Endothelial cell of umbilical vein (primary cell): ENCODE data around the gene MAP2K5. TPM values are rescaled to one million over a fixed set of nuclear protein-coding genes. Genes with fewer than 3 reads are reported as not detected.

Source experiments
- BruUV-seq: library from RNA; stranded (reverse); fragments of 400-500 nt; replicated peaks from 2 replicates; lab custom pipeline; 2021; lab: Mats Ljungman, UMichigan
- CTCF ChIA-PET: fragments of 300-600, 350-600 bp; sonication (Branson Sonifier 250); formaldehyde crosslinking; loops from one replicate; lab custom pipeline; 2021; ENCODE audit warnings: antibody characterized with exemption, inconsistent platforms; lab: Charles Lee
- POLR2A ChIA-PET: fragments of 300-600, 350-600 bp; sonication (Branson Sonifier 250); formaldehyde crosslinking; loops from one replicate; lab custom pipeline; 2021; ENCODE audit warnings: antibody characterized with exemption, inconsistent platforms; lab: Charles Lee
- DNase-seq: peaks from one replicate; pipeline ENCODE4 v3.0.0-alpha.2; 2011; ENCODE audit warnings: low read depth, low spot score
- FAIRE-seq: peaks from 2 replicates; lab custom pipeline; 2011; peaks lifted over from hg19 to GRCh38; lab: Jason Lieb, UNC
- H2AFZ ChIP-seq: 2 replicates; pipeline ENCODE4 v1.6.0; 2012; ENCODE audit warnings: low read depth, low read length, control low read depth, inconsistent platforms
- H3K27ac ChIP-seq: 2 replicates; pipeline ENCODE4 v1.5.1; 2011; ENCODE audit warnings: low read depth, mild to moderate bottlenecking, control low read depth, low read length, moderate library complexity; ENCODE audit not compliant: insufficient read depth
- H3K27me3 ChIP-seq, 2 experiments: 2 replicates each; pipeline versions ENCODE4 v1.6.0 to v1.6.1; 2011; ENCODE audit warnings: low read length in 2 of 2, mixed read lengths in 1 of 2; ENCODE audit not compliant: control insufficient read depth in 2 of 2, insufficient read depth in 2 of 2
- H3K36me3 ChIP-seq, 2 experiments: 2 replicates in 1 of 2; 3 replicates in 1 of 2; pipeline ENCODE4 v1.5.1; 2011; ENCODE audit warnings: low read length in 2 of 2, mild to moderate bottlenecking in 1 of 2, moderate library complexity in 1 of 2; ENCODE audit not compliant: control insufficient read depth in 2 of 2, insufficient read depth in 2 of 2; ENCODE audit errors: extremely low read depth in 1 of 2
- H3K4me1 ChIP-seq: 3 replicates; pipeline ENCODE4 v1.5.1; 2011; ENCODE audit warnings: mild to moderate bottlenecking, low read length; ENCODE audit not compliant: control insufficient read depth, insufficient read depth; ENCODE audit errors: extremely low read depth
- H3K4me2 ChIP-seq: 2 replicates; pipeline ENCODE4 v1.6.1; 2011; ENCODE audit warnings: low read length, control low read depth, mixed read lengths; ENCODE audit not compliant: insufficient read depth
- H3K4me3 ChIP-seq, 3 experiments: fragments of 200-600 bp in 1 of 3; sonication (generic), shearing (Covaris generic) in 1 of 3; replicated peaks in 1 of 3; 2 replicates each; pipeline ENCODE4 v1.5.1; 2011 to 2016; ENCODE audit warnings: control low read depth in 3 of 3, low read length in 3 of 3, mild to moderate bottlenecking in 2 of 3, inconsistent platforms in 1 of 3, low read depth in 1 of 3, moderate library complexity in 1 of 3; ENCODE audit not compliant: insufficient read depth in 1 of 3
- H3K79me2 ChIP-seq: 2 replicates; pipeline ENCODE4 v1.6.0; 2012; ENCODE audit warnings: low read length, inconsistent platforms; ENCODE audit not compliant: control insufficient read depth, insufficient read depth
- H3K9ac ChIP-seq: replicated peaks from 2 replicates; pipeline ENCODE3; 2011; ENCODE audit warnings: low read length, control low read depth; ENCODE audit not compliant: insufficient read depth; ENCODE audit errors: extremely low read depth
- H3K9me1 ChIP-seq: replicated peaks from 3 replicates; pipeline ENCODE4 v1.6.0; 2011; ENCODE audit warnings: mild to moderate bottlenecking, low read length; ENCODE audit not compliant: control insufficient read depth, insufficient read depth; ENCODE audit errors: extremely low read depth
- H3K9me3 ChIP-seq: replicated peaks from 2 replicates; pipeline ENCODE4 v1.5.1; 2012; ENCODE audit warnings: low read length, inconsistent platforms; ENCODE audit not compliant: control insufficient read depth, insufficient read depth
- H4K20me1 ChIP-seq: replicated peaks from 2 replicates; pipeline ENCODE3; 2011; ENCODE audit warnings: mild to moderate bottlenecking, low read length; ENCODE audit not compliant: control insufficient read depth, insufficient read depth; ENCODE audit errors: extremely low read depth
- EZH2 ChIP-seq: IDR thresholded peaks from 2 replicates; pipeline ENCODE4 v1.6.1; 2012; ENCODE audit warnings: borderline replicate concordance, low read depth, mild to moderate bottlenecking, moderate library complexity, low read length, inconsistent platforms; ENCODE audit not compliant: severe bottlenecking
- FOS ChIP-seq: IDR thresholded peaks from 2 replicates; pipeline ENCODE4 v1.6.1; 2011; ENCODE audit warnings: mild to moderate bottlenecking, low read length, moderate library complexity, borderline replicate concordance; ENCODE audit not compliant: insufficient read depth
- GATA2 ChIP-seq: IDR thresholded peaks from 2 replicates; pipeline ENCODE4 v1.7.0; 2011; ENCODE audit warnings: low read depth, mild to moderate bottlenecking, moderate library complexity, mixed read lengths, low read length; ENCODE audit not compliant: insufficient read length, insufficient read depth
- JUN ChIP-seq: IDR thresholded peaks from 2 replicates; pipeline ENCODE4 v1.6.1; 2011; ENCODE audit warnings: borderline replicate concordance, low read depth; ENCODE audit not compliant: insufficient read length, insufficient read depth
- MYC ChIP-seq: IDR thresholded peaks from one replicate; pipeline ENCODE4 v1.6.1; 2011; ENCODE audit warnings: mild to moderate bottlenecking, low read depth, low read length
- POLR2A ChIP-seq: IDR thresholded peaks from 2 replicates; pipeline ENCODE4 v1.6.1; 2012; ENCODE audit warnings: low read depth, mild to moderate bottlenecking, control low read depth, low read length
- POLR2AphosphoS5 ChIP-seq: IDR thresholded peaks from 2 replicates; pipeline ENCODE4 v1.6.1; 2012; ENCODE audit warnings: low read depth, mild to moderate bottlenecking, control low read depth, low read length, moderate library complexity; ENCODE audit not compliant: insufficient read depth
- dilution Hi-C: fragments of 300-500 bp; cut with MboI; formaldehyde crosslinking; loops from one replicate; pipeline ENCODE4 v1.15.0; 2019; ENCODE audit warnings: low sequenced_read_pairs; ENCODE audit not compliant: extremely low pct_ligation_motif_present
- intact Hi-C: fragments of 100-400 bp; cut with micrococcal nuclease; formaldehyde crosslinking; loops from one replicate; pipeline ENCODE4 v1.10.0; 2022
- polyA plus RNA-seq, 4 experiments: library from polyadenylated mRNA; depleted of rRNA in 3 of 4; stranded (reverse) in 3 of 4; unstranded in 1 of 4; fragments of >200 nt; gene quantifications; 2 replicates each; pipeline versions ENCODE4 v1.2.1 to v1.2.3, GENCODE V29; 2011 to 2012; ENCODE audit warnings: missing spikeins in 1 of 4
- total RNA-seq: library from RNA; stranded (reverse); gene quantifications from 2 replicates; pipeline ENCODE4 v1.2.3, GENCODE V29; 2021
- TF ChIP-seq, protein P1 (sequence below): IDR thresholded peaks from 2 replicates; pipeline ENCODE4 v1.6.1; 2011; ENCODE audit not compliant: insufficient read depth, insufficient read length
- TF ChIP-seq, protein P2 (sequence below), 2 donors: IDR thresholded peaks; 1 replicate in 1 of 2; 2 replicates in 1 of 2; pipeline ENCODE4 v1.5.1; 2011; ENCODE audit warnings: low read length in 2 of 2, mild to moderate bottlenecking in 2 of 2, moderate library complexity in 2 of 2, control low read depth in 1 of 2, inconsistent platforms in 1 of 2, low read depth in 1 of 2; ENCODE audit not compliant: insufficient read depth in 1 of 2; ENCODE audit errors: extremely low read depth in 1 of 2

The MAP2K5 gene
- total and polyA plus RNA-seq, 2 donors (not counting 3 experiments of a cell fraction or from before 2014, with no cell fraction given): 4.9 to 24.7 TPM

DNA sequence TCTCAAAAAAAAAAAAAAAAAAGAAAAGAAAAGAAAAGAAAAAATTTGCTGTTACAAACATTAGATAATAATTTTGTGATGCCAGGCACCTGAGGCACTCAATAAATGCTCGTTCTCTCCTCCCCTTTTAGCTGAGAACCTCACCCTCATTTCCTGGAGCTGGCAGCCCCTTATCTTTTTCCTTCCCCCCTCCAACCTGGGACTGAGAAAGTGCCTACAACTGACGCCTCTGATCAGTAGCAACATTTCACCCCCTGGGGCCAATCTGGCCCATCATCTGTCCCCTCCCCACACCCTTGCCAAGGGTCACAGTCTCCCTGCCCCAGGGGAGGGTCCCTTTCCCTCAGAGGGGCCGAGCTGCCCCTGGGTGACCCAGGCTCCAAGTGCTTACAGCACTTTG, 309.9 kb downstream of the MAP2K5 start:
- Histone ChIP-seq H3K27ac (no peak overlapping the region), H3K4me2 (no peak overlapping the region), H3K4me1 (no peaks in the 10 kb centered on the region), H3K27me3 (peaks cover 2 to 5% of the 10 kb centered on the region in 2 experiments), H3K79me2 (no peaks in the 10 kb centered on the region), H3K9ac (no peak overlapping the region), H3K36me3 (no peaks in the 10 kb centered on the region), H3K9me1 (no peaks in the 10 kb centered on the region), H2AFZ (no peak overlapping the region), H3K4me3 (no peak overlapping the region), H4K20me1 (no peaks in the 10 kb centered on the region), H3K9me3 (no peaks in the 10 kb centered on the region)
- ChIA-PET POLR2A (no interaction called here), CTCF (interaction anchor here (2.3 kb wide), 1 partner anchor 12 kb away, joined by 7 read pairs; no protein-coding TSS in a partner anchor)
- dilution Hi-C loops: no loop called here
- no peak for DNase-seq
- intact Hi-C loops: no loop called here
- no peak for FAIRE-seq
- TF ChIP-seq, protein P1, sequence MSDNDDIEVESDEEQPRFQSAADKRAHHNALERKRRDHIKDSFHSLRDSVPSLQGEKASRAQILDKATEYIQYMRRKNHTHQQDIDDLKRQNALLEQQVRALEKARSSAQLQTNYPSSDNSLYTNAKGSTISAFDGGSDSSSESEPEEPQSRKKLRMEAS: no peak
- TF ChIP-seq POLR2A (no peak), EZH2 (no peak), JUN (no peak), MYC (no peak), FOS (no peak), POLR2AphosphoS5 (no peak), GATA2 (no peak)
- TF ChIP-seq, protein P2, sequence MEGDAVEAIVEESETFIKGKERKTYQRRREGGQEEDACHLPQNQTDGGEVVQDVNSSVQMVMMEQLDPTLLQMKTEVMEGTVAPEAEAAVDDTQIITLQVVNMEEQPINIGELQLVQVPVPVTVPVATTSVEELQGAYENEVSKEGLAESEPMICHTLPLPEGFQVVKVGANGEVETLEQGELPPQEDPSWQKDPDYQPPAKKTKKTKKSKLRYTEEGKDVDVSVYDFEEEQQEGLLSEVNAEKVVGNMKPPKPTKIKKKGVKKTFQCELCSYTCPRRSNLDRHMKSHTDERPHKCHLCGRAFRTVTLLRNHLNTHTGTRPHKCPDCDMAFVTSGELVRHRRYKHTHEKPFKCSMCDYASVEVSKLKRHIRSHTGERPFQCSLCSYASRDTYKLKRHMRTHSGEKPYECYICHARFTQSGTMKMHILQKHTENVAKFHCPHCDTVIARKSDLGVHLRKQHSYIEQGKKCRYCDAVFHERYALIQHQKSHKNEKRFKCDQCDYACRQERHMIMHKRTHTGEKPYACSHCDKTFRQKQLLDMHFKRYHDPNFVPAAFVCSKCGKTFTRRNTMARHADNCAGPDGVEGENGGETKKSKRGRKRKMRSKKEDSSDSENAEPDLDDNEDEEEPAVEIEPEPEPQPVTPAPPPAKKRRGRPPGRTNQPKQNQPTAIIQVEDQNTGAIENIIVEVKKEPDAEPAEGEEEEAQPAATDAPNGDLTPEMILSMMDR (IDR thresholded peaks at IDR 0.05; ENCODE audit: extremely low read depth in 1 of 2, insufficient read depth in 1 of 2, low read depth in 1 of 2, low read length in 2 of 2): no peak
- BruUV-seq: no TSS peak
